GM21723 (cell line): ENCODE measurements around the gene MAP2K4.
A peak's percentile ranks its signal among the peaks of the same experiment; 100 is the strongest.
"Not testable (repeated sequence)": the region's sequence is repeated elsewhere in the genome, so short reads cannot be mapped to it uniquely, and the experiment has no call there.

Experiments used
- ATAC-seq: cut with Tn5 transposase; IDR thresholded peaks from one replicate; pipeline ENCODE4 v1.9.1; 2021; ENCODE audit warnings: mild to moderate bottlenecking, moderate library complexity; ENCODE audit not compliant: unreplicated experiment

MAP2K4 gene

DNA sequence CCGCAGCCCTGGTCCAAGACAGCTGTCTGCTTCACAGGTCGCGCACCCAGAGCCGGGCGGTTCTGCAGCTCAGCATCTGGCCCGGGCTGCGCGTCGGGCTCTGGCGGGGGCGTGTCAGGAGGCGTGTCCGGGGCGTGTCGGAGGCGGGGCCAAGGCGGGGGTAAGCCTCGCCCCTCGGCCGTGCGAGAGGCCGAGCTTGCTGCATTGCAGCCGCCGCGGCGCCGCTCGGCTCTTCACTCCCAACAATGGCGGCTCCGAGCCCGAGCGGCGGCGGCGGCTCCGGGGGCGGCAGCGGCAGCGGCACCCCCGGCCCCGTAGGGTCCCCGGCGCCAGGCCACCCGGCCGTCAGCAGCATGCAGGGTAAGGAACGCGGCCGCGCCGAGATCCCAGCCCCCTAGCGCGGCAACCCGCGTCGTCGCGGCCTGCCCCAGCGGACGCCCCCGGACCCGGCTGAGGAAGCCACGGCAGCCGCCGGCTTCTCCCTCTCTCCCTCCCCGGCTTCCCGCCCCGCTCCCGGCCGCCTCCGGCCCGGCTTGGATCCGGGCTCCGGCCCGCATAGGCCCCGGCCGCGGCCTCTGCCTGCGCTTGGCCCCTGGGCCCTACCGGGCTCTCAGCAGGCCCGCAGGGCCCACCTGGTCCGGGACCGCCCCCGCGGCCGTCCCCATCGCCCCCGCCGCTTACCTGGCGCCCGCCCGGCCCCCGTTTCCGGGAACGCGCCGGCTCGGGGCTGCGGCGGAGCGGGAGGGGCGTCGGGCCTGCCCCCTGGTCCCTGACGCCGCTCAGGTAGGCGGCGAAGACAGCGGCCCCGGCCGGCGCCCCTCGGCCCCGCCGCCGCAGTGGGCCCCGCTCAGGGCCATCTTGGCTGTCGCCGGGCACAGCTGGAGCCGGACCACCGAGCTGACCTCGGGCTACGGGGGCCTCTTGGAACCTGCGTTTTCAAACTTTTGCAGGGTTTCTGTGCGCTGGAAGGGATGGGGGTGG lies at the start of gene MAP2K4:
Gene MAP2K4 (plus strand): TSS at position 236 of the 981 bp plus-strand sequence. CDS start 10 bp downstream, at position 246.
- ATAC-seq: peak; percentile 91

DNA sequence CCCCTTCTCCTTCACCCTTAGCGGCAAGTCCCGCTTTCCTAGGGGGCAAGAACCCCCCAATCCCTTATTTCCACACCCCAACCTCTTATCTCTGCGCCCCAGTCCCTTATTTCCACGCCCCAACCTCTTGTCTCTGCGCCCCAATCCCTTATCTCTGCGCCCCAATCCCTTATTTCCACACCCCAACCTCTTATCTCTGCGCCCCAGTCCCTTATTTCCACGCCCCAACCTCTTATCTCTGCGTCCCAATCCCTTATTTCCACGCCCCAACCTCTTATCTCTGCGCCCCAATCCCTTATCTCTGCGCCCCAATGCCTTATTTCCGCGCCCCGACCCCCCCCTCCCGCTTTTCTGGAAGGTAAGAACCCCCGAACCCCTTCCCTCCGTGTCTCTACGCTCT lies 47.9 kb upstream of the MAP2K4 start:
- ATAC-seq: not testable (repeated sequence)

DNA sequence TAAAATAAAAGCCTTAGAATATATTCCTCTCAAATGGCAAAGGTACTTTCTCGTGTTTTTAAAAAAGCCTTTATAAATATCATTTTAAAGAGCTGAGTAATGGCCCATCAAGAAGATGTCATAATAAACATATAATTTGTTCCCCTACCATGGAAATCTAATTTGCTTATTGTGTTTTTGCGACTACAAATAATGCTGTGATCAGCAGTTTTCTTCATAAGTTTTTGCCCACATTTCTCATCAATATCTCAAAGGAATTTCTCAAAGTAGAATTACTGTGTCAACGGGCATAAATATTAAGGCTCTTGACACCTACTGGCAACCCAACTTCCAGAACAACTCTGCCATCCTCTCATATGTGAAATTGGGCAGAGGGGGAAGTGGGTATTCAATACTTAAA lies 40.9 kb upstream of the MAP2K4 start:
- no peak for ATAC-seq

DNA sequence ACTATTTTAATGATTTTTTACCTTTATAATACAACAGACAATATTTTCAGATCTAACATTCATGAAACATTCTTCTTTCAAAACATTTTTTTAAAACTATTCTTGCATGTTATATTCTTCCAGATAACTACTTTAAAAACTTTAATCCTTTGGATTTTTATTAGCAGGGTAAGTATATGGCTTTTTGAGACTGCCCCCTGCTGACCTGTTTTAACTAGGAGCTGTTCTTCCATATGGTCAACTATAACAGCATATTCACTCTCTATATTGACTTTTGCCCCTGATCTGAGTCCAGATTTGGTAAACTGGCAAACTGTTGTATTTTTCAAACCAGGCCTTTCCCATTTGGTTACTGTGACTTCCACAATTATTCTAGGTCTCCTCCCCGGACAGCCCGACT lies 39.9 kb upstream of the MAP2K4 start:
- no peak for ATAC-seq

GRCh38 chr17:11981862-11982261 lies 38.8 kb upstream of the MAP2K4 start:
- ATAC-seq: no peak

- no peak for ATAC-seq
Measured at GRCh38 chr17:11986179-11986941, 34.3 kb upstream of the MAP2K4 start.

GRCh38 chr17:11986942-11987329 lies 33.7 kb upstream of the MAP2K4 start:
- no peak for ATAC-seq

GRCh38 chr17:11990363-11990983 lies 30.2 kb upstream of the MAP2K4 start:
- ATAC-seq: no peak

GRCh38 chr17:11991461-11991860 lies 29.2 kb upstream of the MAP2K4 start:
- no peak for ATAC-seq

- ATAC-seq: peak; percentile 45
Measured at GRCh38 chr17:11996722-11997146, 23.9 kb upstream of the MAP2K4 start.

- peak; percentile 97 for ATAC-seq
Measured at GRCh38 chr17:11997147-11997971, 23.3 kb upstream of the MAP2K4 start, which contains the start of gene ZNF18. Gene ZNF18 (minus strand): TSS chr17:11997475. CDS start chr17:11992829, 4,646 bp downstream.

- ATAC-seq: no peak
Measured at GRCh38 chr17:11997972-11998233, 22.8 kb upstream of the MAP2K4 start.

- no peak for ATAC-seq
Measured at GRCh38 chr17:11999696-12000095, 21.0 kb upstream of the MAP2K4 start.

- no peak for ATAC-seq
Measured at GRCh38 chr17:12007466-12007865, 13.2 kb upstream of the MAP2K4 start.

DNA sequence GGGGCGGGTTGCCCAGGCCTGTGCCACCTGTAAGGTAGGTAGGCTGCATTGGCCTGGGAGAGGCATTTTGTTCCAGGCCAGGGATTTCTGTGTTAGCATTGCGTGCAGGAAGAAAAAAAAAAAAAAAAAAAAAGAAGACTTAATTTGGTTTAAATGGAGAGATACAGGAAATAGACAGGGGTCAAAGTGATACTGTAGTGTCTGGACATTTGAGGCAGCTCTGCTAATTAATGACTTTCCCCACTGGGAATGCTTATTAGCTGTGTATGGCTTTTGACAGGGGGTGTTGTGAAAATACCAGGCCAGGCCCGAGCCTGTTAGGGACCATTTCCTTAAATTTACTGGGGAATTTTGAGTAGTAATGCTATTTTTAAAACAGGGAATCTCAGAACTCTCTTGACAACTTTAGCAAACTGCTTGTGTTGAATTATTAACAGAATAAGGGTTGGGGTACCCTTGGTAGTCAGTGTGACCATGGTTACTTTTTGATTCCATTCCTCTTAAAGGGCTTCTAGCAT lies 1.0 kb downstream of the MAP2K4 start:
- no peak for ATAC-seq

DNA sequence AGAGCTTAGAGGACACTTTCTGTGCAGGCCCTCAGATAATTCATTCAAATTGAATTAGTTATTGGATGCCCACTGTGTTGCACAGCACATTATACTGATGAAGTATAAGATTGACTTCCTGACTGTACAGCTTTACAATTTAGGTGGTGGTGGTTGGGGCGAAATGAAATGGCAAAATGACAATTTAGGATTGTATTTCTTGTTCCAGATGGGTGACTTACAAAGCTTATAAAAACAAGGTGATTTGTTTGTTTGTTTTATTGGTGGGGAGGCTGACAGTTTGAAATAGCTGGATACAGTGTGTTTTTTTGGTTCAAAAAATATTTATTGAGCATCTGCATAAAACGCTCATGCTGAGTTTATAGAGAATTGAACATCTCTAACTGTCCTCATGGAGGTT lies 1.6 kb downstream of the MAP2K4 start:
- ATAC-seq: no peak

DNA sequence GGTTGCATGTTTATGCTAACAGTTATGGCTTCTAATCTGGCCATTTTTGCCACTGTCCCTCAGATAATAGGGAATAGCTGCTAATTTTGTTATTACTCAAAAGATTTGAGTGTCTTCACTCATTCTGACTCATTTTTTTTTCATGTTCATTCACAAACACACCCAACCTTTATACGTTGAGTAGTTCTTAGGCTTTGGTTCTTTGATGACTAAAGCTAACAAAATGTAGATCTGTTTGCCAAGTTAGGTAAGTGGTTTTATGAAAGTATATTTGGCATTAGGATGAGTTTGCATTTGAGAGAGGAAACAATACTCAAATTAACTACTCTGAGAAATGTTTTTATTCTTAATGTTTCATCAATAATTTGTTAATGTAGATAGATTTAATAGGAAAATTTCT lies 3.6 kb downstream of the MAP2K4 start:
- no peak for ATAC-seq

DNA sequence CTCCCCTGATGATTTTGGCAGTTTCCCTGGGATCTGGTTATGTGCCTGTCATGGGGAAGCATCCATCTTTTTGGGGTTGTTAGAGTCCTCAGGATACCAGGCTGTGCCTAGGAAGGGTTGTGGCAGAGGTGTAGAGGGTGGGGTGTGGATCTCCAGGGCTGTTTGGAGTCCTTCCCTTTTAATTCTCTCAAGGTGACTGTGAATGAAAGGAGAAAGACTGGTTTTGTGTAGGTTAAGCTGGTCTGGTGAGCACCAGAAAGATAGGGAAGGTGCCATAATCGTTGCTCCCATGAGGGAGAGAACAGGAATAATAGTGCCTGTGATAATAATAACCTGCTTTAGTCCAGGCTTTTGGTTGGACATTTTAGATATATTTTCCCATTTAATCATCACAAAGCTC lies 7.0 kb downstream of the MAP2K4 start:
- no peak for ATAC-seq

DNA sequence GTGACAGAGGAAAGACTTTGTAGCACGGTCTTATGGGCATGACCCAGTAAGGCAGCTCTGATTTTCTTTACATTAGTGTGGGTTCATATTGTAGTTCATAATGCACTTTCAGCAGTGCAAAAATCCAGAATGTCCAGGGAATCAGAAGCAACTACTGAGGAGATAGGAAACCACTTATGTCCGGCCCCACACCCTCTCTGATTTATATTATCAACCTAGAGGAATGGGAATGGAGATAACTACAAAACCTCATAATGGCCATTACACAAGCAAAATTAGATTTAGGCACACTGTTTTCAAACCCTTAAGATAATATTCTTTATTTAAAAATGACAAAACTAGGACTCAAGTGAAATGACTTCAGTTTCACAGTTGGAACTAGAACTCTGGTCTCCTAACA lies 7.9 kb downstream of the MAP2K4 start:
- no peak for ATAC-seq

DNA sequence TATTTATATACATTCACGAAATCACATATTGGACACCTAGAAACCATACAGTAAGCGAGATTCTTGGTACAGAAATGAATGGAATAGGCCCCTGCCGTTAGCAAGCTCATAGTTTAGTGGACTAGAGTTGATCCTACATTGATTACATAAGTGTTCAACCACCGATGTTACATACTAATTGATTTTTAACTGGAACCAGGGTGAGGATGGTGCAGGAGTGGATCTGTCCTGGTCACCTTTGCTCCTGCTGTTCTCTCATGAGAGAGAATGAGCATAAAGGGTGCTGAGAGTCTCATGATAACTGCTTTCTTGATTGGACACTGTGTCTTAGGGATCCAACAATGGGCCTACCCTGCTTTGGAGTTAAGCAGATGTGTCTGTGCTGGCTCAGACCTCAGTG lies 13.9 kb downstream of the MAP2K4 start:
- no peak for ATAC-seq
